Myometrial cell (primary cell): ENCODE measurements around the gene NOP14. TPM values are rescaled to one million over a fixed set of nuclear protein-coding genes. Genes with fewer than 3 reads are reported as not detected.

Experiments
- total RNA-seq: library from RNA; depleted of rRNA; stranded (reverse); fragments of >200 nt; gene quantifications from 2 replicates; pipeline ENCODE4 v1.2.3, GENCODE V29; 2015

The NOP14 gene
- total RNA-seq = 20.5 and 21.1 TPM in 2 replicates

GRCh38 chr4:2963175-2963965 lies at the start of gene NOP14, which contains the start of gene GRK4:
Gene NOP14, minus strand, starts transcription at chr4:2963406. Its CDS starts 87 bp downstream, at chr4:2963319.
Gene GRK4, plus strand, starts transcription at chr4:2963571. Its CDS starts 500 bp downstream, at chr4:2964071.

Other genes starting within 250 kb of the NOP14 start
- 57.4 and 81.0 TPM in 2 replicates for gene TNIP2, start 207.1 kb downstream of the NOP14 start, total RNA-seq
- 18.4 and 23.4 TPM in 2 replicates for gene SH3BP2, start 170.3 kb downstream of the NOP14 start, total RNA-seq
- 163 and 166 TPM in 2 replicates for gene ADD1, start 119.6 kb downstream of the NOP14 start, total RNA-seq
- 1.7 and 2.5 TPM in 2 replicates for gene GRK4, start 165 bp upstream of the NOP14 start, total RNA-seq
- gene HTT-AS, start 111.1 kb upstream of the NOP14 start, total RNA-seq = not detected in 2 replicates
- gene HTT, start 111.3 kb upstream of the NOP14 start, total RNA-seq = 17.9 and 22.2 TPM in 2 replicates